HG03469 (cell line): ENCODE data around the gene ARL6IP5.
A peak's percentile ranks its signal among the peaks of the same experiment; 100 is the strongest.

Source experiments
- ATAC-seq: cut with Tn5 transposase; IDR thresholded peaks from one replicate; pipeline ENCODE4 v1.9.1; 2021; ENCODE audit warnings: mild to moderate bottlenecking, moderate library complexity, moderate number of reproducible peaks; ENCODE audit not compliant: unreplicated experiment

Gene ARL6IP5, protein sequence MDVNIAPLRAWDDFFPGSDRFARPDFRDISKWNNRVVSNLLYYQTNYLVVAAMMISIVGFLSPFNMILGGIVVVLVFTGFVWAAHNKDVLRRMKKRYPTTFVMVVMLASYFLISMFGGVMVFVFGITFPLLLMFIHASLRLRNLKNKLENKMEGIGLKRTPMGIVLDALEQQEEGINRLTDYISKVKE

DNA sequence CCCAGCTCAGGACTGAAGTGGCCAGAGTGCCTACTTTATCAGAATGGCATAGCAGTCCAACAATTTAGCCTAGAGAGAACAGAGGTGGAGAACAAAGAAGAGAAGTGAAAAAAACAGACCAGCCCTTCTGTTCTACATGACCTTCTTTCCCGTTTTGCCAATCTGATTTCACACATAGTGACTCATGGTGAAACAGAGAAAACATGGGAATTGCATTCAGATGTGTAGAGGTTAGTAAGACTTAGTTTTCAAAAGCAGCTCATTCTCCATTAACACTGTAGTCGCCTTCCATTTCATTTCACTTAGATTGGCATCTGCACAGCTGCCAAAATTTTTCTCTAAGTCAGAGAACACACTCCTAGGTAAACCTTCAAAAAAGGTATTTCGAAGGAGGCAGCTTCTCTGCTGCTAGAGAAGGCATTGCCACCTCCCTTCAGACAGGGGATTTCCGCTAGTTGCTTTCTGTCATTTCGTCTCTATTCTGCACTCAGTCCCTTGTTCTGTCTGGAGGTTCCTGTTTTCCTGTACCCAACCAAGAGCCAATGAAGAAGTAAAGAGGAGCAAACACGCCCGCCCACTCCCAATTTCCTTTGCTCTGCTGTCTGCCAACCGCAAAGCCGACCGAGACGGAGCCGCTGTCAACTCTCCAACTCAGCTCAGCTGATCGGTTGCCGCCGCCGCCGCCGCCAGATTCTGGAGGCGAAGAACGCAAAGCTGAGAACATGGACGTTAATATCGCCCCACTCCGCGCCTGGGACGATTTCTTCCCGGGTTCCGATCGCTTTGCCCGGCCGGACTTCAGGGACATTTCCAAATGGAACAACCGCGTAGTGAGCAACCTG lies at the start of gene ARL6IP5:
Gene ARL6IP5, plus strand, starts transcription at position 612 of the 842 bp plus-strand sequence. Its CDS starts 111 bp downstream, at position 723.
- peak; percentile 26 for ATAC-seq

DNA sequence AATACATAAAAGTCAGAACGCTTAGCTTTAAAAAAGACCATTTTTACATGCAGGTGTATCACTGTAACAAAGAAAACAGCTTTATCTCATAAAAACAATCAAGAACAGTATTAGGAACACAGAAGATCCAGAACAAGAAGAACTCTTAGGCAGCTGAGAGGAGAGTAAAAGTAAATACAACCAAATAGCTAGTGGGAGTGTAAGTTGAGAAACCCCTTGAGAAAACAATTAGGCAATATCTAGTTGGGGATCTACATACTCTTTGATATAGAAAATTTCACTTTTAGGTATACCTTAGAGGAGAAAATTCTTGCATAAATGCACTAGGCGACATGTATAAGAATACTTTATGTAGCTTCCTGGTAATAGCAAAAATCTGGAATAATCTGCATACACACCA lies 40.1 kb upstream of the ARL6IP5 start:
- ATAC-seq: no peak

DNA sequence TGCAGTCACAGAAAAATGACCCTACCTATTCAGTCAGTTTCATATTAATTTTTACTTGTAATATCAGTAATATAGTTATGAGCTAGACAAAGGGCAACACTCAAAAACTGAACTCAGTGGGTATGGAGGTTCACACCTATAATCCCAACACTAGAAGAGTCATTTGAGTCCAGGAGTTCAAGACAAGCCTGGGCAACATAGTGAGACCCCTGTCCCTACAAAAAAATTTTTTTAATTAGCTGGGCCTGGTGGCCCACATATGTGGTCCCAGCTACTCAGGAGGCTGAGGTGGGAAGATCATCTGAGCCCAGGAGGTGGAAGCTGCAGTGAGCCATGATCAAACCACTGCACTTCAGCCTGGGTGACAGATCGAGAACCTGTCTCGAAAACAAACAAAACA lies 35.7 kb upstream of the ARL6IP5 start:
- no peak for ATAC-seq

DNA sequence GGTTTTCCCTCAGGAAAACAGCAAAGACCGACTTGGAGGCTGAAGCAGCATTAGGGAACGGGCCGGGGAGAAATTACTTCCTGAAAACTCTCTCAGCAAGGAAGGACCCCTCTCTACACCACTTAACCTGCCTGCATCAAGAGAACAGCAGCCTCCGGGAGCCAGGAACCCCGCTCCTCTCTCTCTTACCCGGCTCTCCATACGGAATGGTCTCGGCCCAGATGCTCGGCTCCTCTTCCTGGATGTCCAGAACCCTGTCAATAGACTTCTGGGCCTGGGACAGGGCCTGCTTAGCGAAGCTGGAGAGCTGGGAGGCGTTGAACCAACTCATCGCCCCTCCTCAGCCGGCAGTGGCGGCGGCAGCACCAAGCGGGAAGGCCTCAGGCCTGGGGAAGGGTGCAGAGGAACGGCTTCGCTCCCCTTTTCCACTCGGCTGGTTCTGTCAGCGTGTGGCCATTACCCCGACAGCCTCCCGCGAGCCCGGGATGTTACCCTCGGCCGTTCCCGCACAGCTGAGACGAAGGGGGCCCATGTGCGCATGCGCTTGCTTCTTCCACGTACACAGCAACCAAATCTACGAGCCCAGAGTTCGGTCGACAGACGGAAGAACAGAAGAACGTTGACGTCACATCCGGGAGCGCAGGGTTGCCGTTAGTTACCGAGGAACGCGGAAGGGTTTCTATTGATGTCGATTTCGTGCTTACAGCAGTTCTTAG lies 32.8 kb upstream of the ARL6IP5 start, which contains the start of gene TMF1:
Gene TMF1, minus strand, starts transcription at position 578 of the 716 bp plus-strand sequence. Its CDS starts 247 bp downstream, at position 331.
- peak; percentile 98 for ATAC-seq

DNA sequence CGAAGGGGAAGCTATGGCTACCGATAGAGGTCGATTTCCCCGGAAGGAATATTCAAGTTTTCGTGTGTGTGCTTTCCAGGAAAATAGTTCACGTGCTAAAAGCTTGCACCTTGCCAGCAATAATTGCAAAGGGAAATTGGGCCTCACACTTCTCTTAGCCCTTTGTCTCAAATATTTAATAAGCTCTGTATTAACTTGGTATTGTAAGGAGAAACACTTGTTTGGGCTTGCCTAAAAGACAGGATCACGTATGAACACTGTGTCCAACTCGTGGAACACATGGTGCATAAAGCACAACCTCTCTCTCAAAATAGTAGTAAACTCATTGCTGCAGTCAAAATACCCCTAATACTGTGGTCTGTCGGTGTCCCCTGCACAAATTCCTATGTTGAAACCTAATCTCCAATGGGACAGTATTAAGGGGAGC lies 32.3 kb upstream of the ARL6IP5 start:
- no peak for ATAC-seq

DNA sequence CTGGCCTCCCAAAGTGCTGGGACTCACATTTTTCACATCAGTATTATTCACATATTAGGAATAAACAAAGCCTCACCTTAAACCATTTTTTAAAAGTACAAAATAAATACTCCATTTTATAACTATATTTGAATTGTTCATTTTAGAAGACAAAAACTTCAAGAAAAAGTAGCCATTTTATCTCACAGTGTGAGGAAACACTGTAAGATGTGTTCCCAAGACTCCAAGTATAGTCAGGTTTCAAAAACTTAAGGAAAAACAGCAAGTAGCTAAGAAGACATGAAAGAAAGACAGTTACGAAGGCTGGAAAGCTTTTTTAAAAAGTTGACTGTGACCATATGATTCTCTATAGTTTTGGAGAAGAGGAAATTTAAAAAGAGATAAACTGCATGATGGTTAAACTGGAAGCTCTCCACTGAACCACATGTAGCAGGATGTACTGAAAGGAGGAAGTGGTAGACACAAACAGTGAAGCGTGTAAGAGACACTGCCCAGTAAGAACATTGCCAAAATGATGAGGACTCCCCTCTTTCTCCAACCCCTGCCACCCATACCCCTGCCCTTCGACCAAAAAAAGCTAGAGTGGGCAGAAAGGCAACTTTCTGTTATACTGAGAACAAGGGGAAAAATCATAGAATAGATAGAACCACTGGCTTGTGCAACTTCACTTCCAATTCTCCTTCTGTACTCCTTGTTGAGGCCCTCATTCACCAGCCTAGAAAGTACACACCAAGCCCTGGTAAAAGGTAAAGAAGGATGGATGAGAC lies 26.4 kb upstream of the ARL6IP5 start:
- ATAC-seq: peak; percentile 98

DNA sequence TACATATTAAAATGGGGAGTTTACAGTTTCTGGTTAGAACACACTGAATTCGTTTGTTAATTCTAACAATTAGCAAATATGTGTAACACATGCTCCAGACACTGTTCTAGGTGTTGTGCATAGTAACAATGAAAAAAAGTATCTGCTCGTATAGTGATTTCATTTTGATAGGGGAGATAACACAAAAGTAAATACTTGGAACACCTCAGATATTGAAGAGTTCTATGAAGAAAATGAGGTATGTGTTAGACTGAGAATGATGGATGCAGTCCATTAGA lies 25.9 kb upstream of the ARL6IP5 start:
- ATAC-seq: no peak

DNA sequence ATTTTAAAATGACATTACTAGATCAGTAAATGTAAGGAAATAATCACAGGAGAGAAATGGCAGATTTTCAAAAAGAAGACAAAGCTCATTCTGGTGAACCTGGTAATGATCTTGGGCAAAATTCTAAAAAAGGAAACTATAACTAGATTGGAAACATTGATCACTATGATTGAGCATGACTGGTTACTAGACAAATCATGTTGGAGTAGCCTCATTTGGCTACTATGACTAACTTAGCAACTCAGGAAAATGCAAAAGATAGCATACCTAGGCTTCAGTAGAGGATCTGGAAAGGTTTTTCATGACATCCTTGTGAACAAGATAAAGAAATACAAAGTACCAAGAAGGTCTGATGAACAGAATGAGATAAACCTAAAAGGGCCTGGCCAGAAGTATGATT lies 25.0 kb upstream of the ARL6IP5 start:
- no peak for ATAC-seq

DNA sequence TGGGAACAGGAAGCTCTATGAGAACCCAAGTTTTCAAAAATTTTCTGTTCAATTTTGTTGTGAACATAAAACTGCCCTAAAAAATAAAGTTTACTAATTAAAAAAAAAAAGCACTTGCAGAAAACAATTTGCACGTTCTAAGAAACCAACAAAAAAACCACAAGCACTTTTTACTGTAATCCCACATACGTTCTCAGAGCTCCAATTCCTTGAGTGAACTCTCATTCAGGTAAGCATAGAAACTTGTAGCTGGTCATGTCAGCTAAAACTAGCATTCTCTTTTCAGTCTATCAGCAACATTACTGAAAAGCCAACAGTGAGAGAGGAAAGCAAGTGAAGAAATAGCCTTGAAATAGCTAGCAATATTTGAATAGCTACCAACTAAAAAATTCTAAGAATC lies 21.1 kb upstream of the ARL6IP5 start:
- no peak for ATAC-seq

DNA sequence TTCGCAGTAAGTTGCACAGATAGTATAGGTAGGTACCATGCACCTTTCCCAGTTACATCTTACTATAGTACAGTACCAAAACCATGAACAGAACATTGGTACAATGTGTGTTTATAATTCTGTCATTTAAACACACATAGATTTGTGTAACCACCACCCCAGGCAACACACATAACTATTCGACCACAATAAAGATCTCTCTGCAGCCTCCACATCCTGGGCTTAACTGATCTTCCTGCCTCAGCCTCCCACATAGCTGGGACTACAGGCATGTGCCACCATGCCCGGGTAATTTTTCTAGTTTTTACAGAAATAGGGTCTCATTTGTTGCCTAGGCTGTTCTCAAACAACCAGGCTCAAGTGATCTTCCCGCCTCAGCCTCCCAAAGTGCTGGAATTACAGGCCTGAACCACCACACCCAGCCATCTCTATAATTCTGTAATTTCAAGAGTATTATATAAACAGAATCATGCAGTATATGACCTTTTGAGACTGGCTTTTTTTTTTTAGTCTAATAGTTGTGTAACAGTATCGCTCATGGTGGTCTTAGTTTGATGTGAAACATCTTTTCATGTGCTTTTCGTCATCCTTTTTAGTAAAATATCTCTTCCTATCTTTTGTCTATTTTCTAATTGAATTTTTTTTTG lies 19.3 kb upstream of the ARL6IP5 start:
- no peak for ATAC-seq

DNA sequence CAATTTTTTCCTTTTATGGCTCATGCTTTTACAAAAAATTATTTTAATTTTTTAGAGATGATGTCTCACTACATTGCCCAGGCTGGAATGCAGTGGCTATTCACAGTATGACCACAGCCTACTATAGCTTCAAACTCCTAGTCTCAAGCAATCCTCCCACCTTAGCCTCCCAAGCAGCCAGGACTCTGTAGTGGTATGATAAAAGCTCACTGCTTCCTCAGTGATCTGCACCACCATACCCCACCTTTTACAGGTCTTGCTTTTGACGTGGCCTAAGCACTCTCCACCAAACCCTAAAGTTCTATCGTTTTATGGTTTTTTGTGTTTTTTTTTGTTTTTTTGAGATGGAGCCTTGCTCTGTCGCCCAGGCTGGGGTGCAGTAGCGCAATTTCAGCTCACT lies 18.6 kb upstream of the ARL6IP5 start:
- ATAC-seq: no peak

DNA sequence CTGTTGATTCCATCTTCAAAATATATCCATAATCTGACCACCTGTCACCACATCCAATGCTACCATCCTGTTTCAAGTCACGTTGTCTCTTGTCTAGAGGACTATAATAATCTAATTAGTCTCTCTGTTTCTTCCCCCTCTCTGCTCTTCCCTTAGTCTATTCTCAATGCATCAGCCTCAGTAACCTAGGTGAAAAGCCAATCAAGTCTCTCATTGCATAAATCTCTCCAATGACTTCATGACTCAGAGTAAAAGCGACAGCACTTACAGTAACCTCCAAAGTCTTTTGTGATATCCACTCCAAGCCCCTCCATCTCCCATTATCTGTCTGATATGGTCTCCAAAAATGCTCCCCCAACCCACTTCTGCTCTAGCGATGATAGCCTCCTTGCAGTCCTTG lies 11.8 kb upstream of the ARL6IP5 start:
- ATAC-seq: no peak

DNA sequence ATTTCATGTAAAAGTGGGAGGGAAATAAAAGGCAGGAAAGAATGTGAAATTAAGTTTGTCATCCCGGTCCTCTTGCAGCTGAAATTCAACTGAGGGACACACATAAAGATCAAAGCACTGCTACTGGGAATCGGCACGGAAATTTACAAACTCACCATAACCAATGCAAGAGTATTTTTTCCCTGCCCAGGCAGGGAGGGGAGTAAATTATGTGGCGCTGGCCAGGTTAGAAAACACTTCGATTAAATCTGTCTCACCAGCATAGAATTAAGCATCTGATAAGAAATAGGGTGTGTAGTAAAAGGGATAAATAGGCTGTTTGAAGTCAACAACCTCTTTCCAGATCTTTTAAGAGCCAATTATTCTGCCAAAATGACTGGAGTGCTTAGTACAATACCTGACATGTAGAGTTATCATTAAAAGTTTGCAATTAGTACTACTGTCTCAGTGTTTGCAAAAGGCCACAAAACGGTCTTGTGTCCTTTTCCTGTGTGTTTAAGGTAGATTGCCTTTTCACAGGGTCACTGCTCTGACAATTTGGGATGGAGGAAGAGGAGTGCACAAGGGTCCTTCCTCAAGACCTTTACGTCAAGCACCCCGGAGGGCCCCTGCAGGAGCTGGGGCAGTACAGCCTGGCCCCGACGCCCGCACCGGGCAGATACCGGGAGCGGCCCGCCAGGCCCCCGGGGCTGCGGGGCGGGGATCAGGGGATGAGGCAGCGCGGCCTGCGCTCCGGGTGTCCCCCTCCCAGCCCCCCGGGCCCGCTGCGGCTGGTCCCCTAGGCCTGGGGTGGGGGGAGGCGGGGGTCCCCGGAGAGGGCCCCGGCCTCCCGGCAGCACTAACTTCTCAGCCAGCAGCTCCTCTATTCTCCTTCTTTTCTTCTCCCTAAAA lies 5.2 kb upstream of the ARL6IP5 start:
- ATAC-seq: no peak

DNA sequence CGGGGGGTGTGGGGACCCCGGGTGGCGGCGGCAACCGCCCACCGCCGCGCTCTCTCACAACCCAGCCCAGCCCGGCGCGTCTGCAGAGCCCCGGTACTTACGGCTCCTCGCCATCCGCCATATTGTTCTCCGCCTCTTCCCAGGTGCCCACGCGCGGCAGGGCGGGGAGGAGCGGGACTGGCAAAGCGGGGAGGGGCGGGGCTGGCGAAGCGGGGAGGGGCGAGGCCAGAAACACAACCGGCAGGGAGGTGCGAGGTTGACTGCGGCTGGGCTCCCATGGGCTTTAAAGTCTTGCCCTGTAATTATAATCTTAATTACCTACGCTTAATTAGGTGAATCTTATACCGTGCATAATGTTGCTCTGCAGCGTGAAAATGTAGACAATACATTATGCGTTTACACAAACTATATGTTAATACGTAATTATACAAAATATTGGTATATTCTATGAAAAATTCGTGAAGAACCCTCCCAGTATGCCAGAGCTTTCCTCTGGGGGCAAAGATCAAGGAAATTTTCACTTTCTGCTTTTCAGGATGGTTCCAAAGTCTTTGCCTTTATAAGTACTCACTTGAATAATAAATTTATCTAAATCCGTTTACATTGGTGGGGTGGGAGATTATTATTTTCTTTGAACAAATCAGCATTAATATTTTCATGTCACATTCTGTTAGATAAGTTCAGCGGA lies 4.4 kb upstream of the ARL6IP5 start, which contains the start of gene UBA3:
Gene UBA3, minus strand, starts transcription at position 133 of the 688 bp plus-strand sequence. Its CDS starts 12 bp downstream, at position 121.
- ATAC-seq: peak; percentile 22

DNA sequence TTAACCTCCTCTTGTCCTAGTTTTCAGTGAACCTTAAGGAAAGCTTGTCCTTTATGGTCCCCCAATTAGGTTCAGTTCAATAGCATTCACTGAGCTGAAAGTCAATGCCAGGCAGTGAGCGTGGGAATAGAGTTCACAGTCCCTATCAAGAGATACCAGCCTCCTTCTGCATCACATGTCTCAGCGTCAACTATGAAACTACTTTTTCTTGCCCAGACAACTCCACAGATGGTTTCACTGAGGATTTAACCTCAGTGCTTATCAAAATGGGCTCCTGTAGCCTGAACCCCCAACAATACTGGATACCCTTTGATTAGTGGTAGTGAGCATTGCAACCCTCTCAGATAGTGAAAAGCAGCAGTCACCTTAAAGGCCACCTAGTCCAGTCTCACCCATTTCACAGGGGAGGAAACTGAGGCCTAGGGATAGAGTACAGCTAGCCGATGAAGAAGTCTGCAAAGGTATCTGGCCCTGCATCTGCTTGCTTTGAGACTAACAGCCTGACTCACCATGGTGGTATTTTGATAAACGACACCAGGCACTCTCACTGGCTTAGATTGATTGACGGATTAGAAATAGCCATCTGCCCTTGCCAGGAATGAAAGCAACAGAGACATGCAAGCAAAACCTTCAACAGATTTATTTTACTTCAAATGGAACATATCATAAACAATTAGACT lies 3.0 kb upstream of the ARL6IP5 start:
- ATAC-seq: no peak

DNA sequence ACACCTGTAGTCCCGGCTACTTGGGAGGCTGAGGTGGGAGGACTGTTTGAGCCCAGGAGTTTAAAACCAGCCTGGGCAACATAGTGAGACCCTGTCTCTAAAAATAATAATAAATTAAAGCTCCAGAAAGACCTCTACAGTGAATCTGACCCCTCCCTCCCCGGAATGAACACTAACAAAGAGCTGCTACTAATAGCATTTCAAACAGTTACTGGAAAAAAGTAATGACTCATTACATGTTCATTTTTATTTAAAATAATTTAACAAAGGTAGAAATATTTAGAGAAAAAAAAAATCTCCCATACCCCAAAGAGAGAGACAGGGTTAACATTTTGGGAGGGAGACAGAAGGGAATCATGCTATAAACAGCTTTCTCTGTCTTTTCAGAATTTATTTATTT lies 2.4 kb upstream of the ARL6IP5 start:
- no peak for ATAC-seq

DNA sequence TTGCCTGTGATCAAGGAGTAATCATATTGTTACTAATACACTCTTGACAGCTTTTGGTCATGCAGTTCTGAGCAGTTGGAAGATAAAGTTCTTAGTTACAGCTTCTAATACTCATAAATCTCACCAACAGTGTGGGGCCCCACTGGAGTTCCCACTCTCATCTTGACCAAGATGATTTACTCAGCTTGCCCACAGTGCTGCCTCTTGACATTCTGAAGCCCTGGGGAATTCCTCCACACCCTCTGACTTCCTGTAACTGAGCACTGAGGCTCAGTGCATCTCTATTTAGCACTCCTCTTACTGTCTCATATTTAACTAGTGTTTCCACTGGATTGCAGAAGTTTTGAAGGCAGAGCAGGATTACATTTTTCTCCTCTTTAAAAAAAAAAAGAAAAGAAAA lies 1.9 kb upstream of the ARL6IP5 start:
- ATAC-seq: peak; percentile 65

DNA sequence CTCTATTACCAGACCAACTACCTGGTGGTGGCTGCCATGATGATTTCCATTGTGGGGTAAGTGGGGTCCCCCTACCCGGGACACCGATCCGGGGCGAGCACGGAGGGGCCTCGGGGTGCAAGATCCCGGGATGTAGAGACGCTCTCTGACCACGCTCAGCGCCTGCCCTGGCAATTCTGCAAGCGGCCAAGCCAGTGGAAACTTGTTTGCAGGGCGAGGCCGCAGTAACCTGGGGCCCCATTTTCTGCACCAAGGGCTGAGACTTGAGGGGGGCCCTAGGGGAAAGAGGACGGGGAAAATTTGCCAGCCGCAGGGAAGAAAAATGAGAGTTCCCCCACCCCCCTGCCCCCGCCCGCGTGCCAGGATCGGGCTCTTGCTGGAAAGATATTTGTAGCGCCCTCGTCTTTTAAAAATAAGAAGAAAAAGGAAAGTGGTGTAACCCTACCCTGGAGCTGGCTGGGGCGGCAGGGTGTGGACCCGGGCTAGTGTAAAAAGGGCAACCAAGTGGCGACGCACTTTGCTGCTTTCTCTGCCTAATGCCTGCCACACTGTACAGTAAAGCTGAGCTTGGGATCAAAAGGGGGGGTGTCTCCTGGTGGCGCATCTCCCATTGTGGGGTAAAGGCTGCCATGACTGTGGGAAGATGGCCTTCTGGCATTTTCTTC lies 563 bp downstream of the ARL6IP5 start:
- no peak for ATAC-seq
